GM15510 (cell line): Measurements from ENCODE around the gene MLLT10.

ENCODE experiments used
- POLR2A ChIP-seq: IDR thresholded peaks from 3 replicates; pipeline ENCODE4 v1.6.1; 2011; ENCODE audit warnings: borderline replicate concordance; ENCODE audit not compliant: insufficient read length; ENCODE audit errors: extremely low read depth

The MLLT10 gene

GRCh38 chr10:21570761-21571521 lies 36.9 kb downstream of the MLLT10 start:
- no peak for TF ChIP-seq POLR2A

GRCh38 chr10:21572578-21572977 lies 38.5 kb downstream of the MLLT10 start:
- TF ChIP-seq POLR2A, result no peak

DNA sequence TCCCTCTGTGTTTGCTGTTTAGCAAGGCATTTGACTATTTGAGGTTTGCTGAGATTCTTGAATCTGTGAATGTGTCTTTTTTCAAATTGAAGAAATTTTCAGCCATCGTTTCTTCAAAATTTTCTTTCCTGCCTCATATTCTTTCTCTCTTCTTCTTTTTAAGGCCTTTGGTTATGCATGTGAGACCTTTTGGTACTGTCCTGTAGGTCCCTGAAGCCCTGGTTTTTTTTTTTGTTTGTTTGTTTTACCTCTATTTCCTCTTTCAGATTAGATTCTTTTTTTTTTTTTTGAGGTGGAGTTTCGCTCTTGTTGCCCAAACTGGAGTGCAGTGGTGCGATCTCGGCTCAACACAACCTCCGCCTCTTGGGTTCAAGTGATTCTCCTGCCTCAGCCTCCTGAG lies 45.3 kb downstream of the MLLT10 start:
- no peak for TF ChIP-seq POLR2A

GRCh38 chr10:21584834-21585530 lies 51.0 kb downstream of the MLLT10 start:
- TF ChIP-seq POLR2A, result no peak

GRCh38 chr10:21587391-21587790 lies 53.4 kb downstream of the MLLT10 start:
- no peak for TF ChIP-seq POLR2A

- TF ChIP-seq POLR2A, result no peak
Observed at GRCh38 chr10:21593986-21594385, 60.0 kb downstream of the MLLT10 start.

DNA sequence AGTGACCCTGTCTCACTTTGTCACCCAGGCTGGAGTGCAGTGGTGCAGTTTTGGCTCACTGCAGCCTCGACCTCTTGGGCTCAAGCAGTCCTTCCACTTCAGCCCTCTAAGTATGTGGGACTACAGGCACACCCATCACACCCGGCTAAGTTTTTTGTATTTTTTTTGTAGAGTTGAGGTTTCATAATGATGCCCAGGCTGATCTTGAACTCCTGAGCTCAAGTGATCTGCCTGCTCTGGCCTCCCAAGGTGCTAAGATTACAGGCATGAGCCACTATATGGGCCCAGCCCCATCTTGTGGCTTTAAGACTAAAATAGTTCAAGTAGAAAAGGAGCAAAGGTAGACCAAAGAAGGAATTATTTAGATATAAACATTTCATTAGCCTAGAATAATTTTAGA lies 65.5 kb downstream of the MLLT10 start:
- TF ChIP-seq POLR2A, result no peak

DNA sequence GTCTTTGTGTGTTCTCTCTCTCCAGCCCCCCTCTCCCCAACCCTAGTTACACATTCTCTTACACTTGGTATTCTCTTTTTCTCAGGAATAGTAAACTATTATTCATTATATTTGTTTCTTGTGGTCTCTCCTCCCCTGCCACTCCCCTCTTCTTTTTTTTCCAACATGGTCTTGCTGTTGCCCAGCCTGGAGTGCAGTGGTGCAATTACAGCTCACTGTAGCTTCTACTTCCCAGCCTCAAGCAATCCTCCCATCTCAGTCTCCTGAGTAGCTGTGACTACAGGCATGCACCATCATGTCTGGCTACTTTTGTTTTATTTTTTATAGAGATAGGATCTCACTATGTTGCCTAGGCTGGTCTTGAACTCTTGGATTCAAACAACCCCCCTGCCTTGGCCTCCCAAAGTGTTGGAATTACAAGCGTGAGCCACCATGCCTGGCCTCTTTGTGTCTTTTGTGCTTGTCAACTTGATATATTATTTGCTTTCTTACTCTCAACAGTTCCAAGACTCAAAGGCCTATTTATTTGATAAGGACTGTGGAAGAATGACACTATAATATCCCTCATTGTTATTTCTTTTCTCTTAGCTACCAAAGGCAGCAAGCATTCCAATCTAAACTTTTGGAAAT lies 66.9 kb downstream of the MLLT10 start:
- TF ChIP-seq POLR2A, result no peak

- TF ChIP-seq POLR2A, result no peak
Observed at GRCh38 chr10:21602313-21602712, 68.3 kb downstream of the MLLT10 start.

- TF ChIP-seq POLR2A, result no peak
Observed at GRCh38 chr10:21603721-21604120, 69.7 kb downstream of the MLLT10 start.

- TF ChIP-seq POLR2A, result no peak
Observed at GRCh38 chr10:21604651-21605050, 70.6 kb downstream of the MLLT10 start.

GRCh38 chr10:21607907-21608306 lies 73.9 kb downstream of the MLLT10 start:
- TF ChIP-seq POLR2A, result no peak

GRCh38 chr10:21614000-21614399 lies 80.0 kb downstream of the MLLT10 start:
- TF ChIP-seq POLR2A, result no peak

DNA sequence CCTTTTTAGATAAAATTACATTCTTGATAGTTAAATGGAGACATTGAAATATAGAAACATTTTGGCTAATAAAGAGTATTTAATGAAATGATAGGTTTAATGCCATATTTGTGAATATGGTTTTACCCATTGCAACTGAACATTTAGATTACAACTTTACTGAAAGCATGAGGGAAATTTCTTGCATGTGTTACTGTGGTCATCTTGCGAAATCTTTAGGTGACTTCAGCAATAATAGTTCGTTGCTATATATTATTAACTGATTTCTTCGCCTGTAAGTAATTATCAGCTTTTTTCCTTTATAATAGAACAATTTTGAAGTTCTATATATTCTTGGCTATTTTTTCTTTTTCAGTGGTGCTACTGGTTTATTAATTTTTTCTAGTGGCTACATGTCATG lies 83.2 kb downstream of the MLLT10 start:
- no peak for TF ChIP-seq POLR2A

GRCh38 chr10:21623291-21623690 lies 89.3 kb downstream of the MLLT10 start:
- TF ChIP-seq POLR2A, result no peak

- no peak for TF ChIP-seq POLR2A
Observed at GRCh38 chr10:21624951-21625350, 90.9 kb downstream of the MLLT10 start.
